ENCODE results near the gene PLD2.

DNA sequence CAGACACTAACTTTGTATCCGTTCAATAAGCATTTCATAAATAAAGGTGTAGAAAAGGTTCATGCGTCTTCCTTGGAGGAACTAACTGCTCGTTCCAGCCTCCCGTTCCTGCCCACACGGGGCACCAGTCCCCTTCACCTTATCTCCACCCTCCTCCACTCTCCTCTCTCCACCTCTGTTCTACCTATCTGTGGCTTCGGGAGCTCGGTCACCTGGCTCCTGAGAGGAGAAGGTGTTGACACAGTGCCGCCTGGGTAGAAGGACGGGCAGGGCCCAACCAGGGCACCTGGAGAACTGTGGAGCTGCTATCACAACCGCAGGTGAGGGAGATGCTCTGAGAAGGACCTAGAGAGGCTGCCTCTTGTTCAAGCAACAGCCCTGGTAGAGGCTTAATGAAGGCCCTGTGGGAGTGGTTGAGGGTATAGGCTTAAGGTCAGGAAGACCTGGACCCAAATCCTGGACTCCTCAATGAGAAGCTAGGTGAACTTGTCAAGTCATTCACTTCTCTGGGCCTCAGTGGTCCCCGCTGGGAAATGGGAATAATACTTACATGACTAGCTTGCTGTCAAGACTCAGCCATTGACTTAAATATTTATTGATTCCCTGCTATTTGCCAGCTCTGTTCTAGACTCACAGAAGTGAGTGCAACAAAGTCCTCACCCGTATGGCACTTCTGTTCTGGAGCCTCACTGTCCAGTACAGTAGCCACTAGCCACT is 16.6 kb downstream of the PLD2 start:
- no peak for TF ChIP-seq POLR2AphosphoS5 (IDR thresholded peaks at IDR 0.05)
- no peak for TF ChIP-seq EP300 (IDR thresholded peaks at IDR 0.05)

All from suprapubic skin (tissue), 4 donors.